Measurements from ENCODE around the gene PARD3B.

PARD3B gene

GRCh38 chr2:205568620-205569019, 1023.3 kb downstream of the PARD3B start:
- Histone ChIP-seq H3K27me3 (replicated peaks; ENCODE audit: control insufficient read depth, insufficient read depth, low read length) (no peaks in the 10 kb centered on the region; the same call in 1 of the 2 replicates), H3K4me3 (replicated peaks; ENCODE audit: low read depth, low read length) (no peak overlapping the region), H3K36me3 (ENCODE audit: control insufficient read depth, insufficient read depth, low read length) (no peaks in the 10 kb centered on the region)
- no peak for DNase-seq (ENCODE audit: extremely low read depth, insufficient read length)
- no peak for TF ChIP-seq CTCF (IDR thresholded peaks at IDR 0.05; ENCODE audit: insufficient read depth, low read length, poor library complexity, severe bottlenecking)

GRCh38 chr2:205570648-205571047, 1025.4 kb downstream of the PARD3B start:
- Histone ChIP-seq H3K4me3 (replicated peaks; ENCODE audit: low read depth, low read length) (no peak overlapping the region), H3K27me3 (replicated peaks; ENCODE audit: control insufficient read depth, insufficient read depth, low read length) (no peaks in the 10 kb centered on the region; the same call in 1 of the 2 replicates), H3K36me3 (ENCODE audit: control insufficient read depth, insufficient read depth, low read length) (no peaks in the 10 kb centered on the region)
- no peak for TF ChIP-seq CTCF (IDR thresholded peaks at IDR 0.05; ENCODE audit: insufficient read depth, low read length, poor library complexity, severe bottlenecking)
- no peak for DNase-seq (ENCODE audit: extremely low read depth, insufficient read length)

- no peak for TF ChIP-seq CTCF (IDR thresholded peaks at IDR 0.05; ENCODE audit: insufficient read depth, low read length, poor library complexity, severe bottlenecking)
- no peaks in the 10 kb centered on the region; the same call in 1 of the 2 replicates for H3K27me3 ChIP-seq (replicated peaks; ENCODE audit: control insufficient read depth, insufficient read depth, low read length)
- H3K36me3 ChIP-seq (ENCODE audit: control insufficient read depth, insufficient read depth, low read length): no peaks in the 10 kb centered on the region
- no peak overlapping the region for H3K4me3 ChIP-seq (replicated peaks; ENCODE audit: low read depth, low read length)
- DNase-seq (ENCODE audit: extremely low read depth, insufficient read length): no peak
Measured at GRCh38 chr2:205571360-205571959, 1026.2 kb downstream of the PARD3B start.

- Histone ChIP-seq H3K4me3 (replicated peaks; ENCODE audit: low read depth, low read length) (no peak overlapping the region), H3K27me3 (replicated peaks; ENCODE audit: control insufficient read depth, insufficient read depth, low read length) (no peaks in the 10 kb centered on the region), H3K36me3 (ENCODE audit: control insufficient read depth, insufficient read depth, low read length) (no peaks in the 10 kb centered on the region)
- no peak for DNase-seq (ENCODE audit: extremely low read depth, insufficient read length)
- no peak for TF ChIP-seq CTCF (IDR thresholded peaks at IDR 0.05; ENCODE audit: insufficient read depth, low read length, poor library complexity, severe bottlenecking)
Measured at GRCh38 chr2:205574001-205574400, 1028.7 kb downstream of the PARD3B start.

- Histone ChIP-seq H3K4me3 (replicated peaks; ENCODE audit: low read depth, low read length) (no peak overlapping the region), H3K36me3 (ENCODE audit: control insufficient read depth, insufficient read depth, low read length) (no peaks in the 10 kb centered on the region), H3K27me3 (replicated peaks; ENCODE audit: control insufficient read depth, insufficient read depth, low read length) (no peaks in the 10 kb centered on the region)
- DNase-seq (ENCODE audit: extremely low read depth, insufficient read length): no peak
- TF ChIP-seq CTCF (IDR thresholded peaks at IDR 0.05; ENCODE audit: insufficient read depth, low read length, poor library complexity, severe bottlenecking): no peak
Measured at GRCh38 chr2:205579335-205579734, 1034.1 kb downstream of the PARD3B start.
